ENCODE results near the gene PRICKLE3. TPM values are rescaled to one million over a fixed set of nuclear protein-coding genes. Genes with fewer than 3 reads are reported as not detected.

The PRICKLE3 gene, protein sequence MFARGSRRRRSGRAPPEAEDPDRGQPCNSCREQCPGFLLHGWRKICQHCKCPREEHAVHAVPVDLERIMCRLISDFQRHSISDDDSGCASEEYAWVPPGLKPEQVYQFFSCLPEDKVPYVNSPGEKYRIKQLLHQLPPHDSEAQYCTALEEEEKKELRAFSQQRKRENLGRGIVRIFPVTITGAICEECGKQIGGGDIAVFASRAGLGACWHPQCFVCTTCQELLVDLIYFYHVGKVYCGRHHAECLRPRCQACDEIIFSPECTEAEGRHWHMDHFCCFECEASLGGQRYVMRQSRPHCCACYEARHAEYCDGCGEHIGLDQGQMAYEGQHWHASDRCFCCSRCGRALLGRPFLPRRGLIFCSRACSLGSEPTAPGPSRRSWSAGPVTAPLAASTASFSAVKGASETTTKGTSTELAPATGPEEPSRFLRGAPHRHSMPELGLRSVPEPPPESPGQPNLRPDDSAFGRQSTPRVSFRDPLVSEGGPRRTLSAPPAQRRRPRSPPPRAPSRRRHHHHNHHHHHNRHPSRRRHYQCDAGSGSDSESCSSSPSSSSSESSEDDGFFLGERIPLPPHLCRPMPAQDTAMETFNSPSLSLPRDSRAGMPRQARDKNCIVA
- 19.9 TPM for total RNA-seq

DNA sequence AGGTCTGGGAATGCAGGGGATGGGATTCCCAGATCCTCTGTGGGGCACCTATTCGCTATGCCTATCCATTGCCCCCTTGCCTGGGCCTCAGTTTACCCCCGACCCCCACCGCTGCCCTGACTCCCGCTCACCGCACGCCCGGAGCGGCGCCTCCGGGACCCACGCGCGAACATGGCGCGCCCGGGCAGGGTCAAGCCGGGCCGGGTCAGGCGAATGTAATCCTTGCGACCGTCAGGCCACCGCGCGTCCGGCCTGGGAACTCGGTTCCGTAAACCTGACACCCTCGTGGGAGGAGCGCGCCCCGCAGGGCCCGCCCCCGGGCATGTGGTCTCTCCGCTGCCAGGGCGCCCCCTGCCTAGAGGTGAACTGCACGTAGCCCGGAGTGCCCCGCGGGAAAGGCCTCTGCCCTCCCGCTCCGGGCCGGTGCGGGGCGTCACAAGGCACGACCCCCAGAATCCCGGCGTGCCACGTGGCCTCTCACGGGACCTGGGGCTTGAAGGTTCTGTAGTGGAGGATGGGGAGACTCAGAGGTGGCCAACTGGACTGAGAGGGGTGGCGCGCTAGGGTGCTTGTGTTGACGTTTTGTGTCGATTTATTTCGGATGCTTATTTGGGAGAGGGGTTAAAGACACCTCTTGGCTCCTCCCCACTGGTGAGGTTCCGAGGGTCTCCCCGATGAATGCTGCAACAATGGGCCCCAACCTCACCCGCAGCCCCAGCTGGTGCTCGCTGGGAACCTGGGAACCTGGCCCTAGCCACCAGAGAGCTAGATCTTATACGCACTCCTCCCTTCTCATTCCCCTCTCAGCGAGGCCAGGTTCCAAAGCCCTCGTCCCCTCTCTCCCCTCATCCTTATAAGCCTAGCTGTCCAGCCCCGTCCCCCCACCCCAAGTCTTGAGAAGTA lies at the start of gene PRICKLE3:
Gene PRICKLE3, minus strand, starts transcription at position 249 of the 903 bp plus-strand sequence. Its CDS starts 76 bp downstream, at position 173.
- peak in 2 of 3 donors; percentile 75 to 78 for DNase-seq (ENCODE audit: low read depth in 2 of 3, low spot score in 2 of 3)

DNA sequence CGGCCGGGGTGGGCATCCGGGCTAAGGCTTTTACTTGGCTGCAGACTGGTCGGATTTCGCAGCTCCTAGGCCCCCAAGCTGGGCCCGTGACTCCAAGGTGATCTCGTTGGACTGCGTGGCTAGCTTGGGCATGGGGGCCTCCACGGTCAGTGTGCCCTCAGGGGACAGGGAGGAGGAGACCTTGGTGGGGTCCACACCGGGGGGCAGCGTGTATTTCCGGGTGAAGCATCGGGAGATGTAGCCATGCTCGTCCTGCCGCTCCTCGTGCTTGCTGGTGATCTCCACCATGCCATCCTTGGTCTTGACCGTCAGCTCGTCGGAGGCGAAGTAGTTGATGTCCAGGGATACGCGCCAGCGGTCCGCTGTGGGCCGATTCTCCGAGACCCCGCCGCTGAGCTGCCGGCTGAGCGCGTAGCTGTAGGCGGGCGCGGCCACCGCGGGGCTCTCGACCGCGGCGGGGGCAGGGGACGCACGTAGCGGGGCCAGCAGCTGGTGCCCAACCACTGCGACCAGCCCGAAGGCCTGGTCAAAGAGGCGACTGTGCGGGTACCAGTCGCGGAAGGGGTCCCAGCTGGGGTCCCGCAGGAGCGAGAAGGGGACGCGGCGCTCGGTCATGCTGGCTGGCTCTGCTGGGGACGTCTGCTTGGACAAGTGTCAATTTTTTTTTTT lies 47.8 kb upstream of the PRICKLE3 start:
- no peak for DNase-seq (ENCODE audit: low read depth in 2 of 3, low spot score in 2 of 3)

DNA sequence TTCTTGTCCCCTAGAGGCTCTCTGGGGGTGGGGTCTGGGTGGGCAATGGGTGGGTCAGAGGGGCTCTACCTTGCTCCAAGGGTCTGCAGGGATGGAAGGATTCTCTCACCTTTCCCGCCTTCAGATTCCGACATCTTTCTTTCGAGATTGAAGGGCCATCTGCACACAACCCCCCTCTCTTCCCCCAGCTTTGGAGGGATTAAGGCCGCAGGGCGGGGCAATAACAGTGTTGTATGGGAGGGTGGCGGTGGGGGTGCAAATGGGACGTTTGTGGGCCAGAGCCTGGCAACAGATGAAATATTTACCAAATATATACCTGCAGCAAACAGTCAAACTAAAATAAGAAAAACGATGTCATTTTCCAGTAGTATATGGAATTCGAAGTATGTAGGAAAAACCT lies 47.0 kb upstream of the PRICKLE3 start, which contains the start of gene CACNA1F:
Gene CACNA1F, minus strand, starts transcription at position 165 of the 400 bp plus-strand sequence. Its CDS starts 31 bp downstream, at position 134.
- no peak for DNase-seq (ENCODE audit: low read depth in 2 of 3, low spot score in 2 of 3)

DNA sequence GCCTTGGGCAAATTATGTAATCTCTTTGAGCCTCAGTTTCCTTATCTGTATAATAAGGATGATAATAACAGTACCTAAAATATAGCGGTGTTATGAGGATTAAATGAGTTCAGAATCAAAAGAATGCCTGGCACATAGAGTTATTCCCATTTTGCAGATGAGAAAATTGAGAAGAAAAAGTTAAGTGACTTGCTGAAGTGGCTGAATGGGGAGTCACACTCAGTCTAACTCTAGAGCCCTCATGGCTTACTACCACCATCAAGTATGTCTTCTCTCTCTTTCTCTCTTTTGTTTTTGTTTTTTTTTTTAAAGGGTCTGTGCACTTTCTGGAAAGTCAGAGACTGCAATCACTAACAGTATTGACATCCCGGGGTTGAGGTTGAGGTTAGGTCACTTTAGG lies 46.4 kb upstream of the PRICKLE3 start:
- no peak for DNase-seq (ENCODE audit: low read depth in 2 of 3, low spot score in 2 of 3)

DNA sequence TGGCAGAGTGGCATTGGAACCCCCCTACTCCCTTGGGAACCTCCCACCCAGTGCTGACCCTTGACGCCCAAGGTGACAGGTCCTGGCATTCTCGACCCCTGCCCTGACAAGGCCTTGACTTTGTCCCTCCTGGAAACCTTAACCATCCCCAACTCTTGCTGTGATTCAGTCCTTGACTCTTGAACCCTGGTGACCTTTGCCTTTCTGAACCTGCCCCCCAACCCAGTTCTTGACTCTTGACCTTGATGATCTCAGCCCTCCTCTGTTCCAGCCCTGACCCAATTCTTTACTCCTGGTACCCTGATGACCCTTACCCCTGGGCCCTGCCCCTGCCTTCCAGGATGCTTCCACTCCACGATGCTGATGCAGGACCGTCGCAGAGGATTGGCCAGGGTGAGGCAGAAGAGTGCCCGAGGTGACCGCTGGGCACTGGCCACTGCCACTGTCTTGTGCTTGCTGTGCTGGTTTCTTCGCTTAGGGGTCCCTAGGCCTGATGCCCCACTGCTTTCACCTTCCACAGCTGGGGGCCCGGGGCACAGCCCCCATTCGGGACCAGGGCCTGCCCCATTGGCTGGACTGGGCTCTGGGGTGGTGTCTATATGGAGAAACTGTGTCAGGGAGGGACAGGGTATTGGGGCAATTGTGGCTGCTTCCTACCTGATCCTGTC lies 45.3 kb upstream of the PRICKLE3 start:
- no peak for DNase-seq (ENCODE audit: low read depth in 2 of 3, low spot score in 2 of 3)

DNA sequence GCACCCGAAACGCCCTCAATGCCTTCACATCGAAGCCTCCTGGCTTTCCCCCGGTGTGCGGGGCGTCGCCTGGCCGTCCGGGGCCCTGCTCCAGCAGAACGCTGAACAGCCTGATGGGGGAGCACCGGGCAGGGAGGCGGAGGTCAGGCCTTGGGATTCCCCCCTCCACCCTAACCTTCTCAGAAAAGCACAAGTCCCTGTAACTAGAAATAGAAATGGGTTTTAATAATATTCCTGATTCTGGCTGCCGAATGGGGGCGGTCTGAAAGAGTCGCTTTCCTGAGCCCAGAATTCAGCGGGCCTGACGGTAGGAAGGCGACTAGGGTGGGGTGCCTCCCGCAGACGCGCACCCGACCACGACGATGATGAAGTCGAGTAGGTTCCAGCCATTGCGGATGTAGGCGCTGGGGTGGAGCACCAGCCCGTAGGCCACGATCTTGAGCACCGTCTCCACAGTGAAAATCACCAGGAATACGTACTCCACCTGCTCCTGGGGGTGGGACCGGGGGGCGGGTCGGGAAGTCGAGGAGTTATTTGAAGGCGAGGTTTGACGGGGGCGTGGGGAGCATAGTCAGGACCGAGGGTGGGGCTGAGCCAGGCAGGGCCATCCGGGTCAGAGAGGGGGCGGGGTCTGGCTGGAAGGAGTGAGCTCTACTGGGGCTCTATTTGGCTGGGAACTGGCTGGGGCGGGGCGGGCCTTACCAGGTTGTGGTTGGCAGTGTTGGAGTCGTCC lies 44.5 kb upstream of the PRICKLE3 start:
- peak; percentile 13 to 63 (median 55) for DNase-seq (ENCODE audit: low read depth in 2 of 3, low spot score in 2 of 3)

DNA sequence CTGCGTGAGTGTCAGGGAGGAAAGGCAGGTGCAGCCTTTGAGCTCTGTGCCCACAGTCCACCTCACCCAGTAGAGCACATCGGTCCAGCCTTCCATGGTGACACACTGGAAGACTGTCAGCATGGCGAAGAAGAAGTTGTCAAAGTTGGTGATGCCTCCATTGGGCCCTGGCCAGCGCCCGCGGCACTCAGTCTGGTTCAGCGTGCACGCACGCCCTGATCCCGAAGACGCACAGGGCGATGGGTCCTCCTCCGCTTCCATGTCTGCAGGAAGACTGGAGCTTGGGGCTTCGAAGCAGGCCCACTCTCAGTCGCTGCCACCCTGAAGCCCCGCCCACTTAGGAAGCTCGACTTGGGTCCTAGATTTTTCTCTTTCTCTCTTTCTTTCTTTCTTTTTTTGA lies 42.0 kb upstream of the PRICKLE3 start:
- no peak for DNase-seq (ENCODE audit: low read depth in 2 of 3, low spot score in 2 of 3)

DNA sequence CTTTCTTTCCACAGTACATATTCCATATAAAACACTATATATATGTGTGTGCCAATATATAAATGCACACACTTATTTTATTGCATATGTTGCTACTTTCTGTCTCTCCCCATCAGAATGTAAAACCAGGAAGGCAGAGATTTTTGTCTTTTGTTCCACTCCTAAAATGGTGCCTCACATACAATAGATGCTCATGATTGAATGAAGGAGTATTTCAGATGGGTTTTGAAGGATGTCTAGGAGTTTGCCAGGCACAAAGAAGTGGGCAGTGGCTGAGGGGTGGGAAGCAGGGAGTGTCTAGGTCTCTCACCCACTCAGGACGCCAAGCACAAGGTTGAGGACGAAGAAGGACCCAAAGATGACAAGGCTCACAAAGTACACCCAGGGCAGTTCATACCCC lies 41.6 kb upstream of the PRICKLE3 start:
- DNase-seq (ENCODE audit: low read depth in 2 of 3, low spot score in 2 of 3): no peak

DNA sequence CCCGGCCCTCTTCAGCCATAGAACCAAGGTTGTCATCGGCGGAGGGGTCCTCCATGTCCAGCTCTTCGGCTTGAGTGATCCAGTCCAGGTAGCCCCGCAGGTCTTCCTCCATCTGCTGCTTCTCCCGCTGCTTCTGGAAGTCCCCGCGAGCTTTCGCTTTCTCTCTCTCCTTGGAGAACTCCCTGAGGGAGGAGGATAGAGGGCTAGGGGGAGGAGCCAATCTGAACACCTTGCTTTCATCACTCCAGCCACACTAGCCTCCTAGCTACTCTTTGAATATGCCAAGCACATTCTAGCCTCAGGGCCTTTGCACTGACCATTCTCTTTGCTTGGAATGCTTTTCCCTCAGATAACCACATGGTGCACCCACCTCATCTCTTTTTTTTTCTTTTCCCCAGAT lies 40.8 kb upstream of the PRICKLE3 start:
- DNase-seq (ENCODE audit: low read depth in 2 of 3, low spot score in 2 of 3): no peak

DNA sequence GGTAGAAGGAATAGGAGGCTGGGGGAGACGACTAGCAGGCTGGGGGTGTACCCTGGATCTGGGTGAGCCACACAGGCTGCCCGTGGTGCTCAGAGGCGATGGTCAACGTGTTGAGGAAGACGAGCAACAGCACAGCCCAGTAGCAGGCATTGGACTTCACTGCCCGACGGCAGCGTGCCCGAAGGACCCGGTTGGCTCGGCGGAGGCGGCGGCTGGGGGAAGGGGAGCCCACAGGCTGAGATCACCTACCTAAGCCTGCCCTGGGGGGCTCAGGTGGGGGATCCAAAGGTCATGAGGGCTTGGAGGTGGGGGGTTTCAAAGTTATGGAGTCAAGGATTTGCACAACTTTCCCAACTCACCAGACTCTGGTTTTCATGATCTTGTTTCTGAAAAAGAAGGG lies 39.7 kb upstream of the PRICKLE3 start:
- no peak for DNase-seq (ENCODE audit: low read depth in 2 of 3, low spot score in 2 of 3)

DNA sequence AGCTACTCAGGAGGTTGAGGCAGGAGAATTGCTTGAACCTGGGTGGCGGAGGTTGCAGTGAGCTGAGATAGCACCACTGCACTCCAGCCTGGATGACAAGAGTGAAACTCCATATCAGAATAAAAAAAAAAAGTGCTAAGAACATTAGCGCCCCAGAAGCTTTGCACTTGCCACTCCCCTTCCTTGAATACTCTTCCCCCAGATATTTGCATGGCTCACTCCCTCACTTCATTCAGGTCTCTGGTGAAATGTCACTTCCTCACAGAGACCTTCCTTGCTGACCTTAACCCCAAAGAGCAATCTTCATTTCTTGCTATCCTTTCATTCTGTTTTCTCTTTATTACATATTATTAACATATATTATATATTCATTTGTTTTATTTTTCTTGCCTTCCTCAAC lies 35.7 kb upstream of the PRICKLE3 start:
- no peak for DNase-seq (ENCODE audit: low read depth in 2 of 3, low spot score in 2 of 3)

DNA sequence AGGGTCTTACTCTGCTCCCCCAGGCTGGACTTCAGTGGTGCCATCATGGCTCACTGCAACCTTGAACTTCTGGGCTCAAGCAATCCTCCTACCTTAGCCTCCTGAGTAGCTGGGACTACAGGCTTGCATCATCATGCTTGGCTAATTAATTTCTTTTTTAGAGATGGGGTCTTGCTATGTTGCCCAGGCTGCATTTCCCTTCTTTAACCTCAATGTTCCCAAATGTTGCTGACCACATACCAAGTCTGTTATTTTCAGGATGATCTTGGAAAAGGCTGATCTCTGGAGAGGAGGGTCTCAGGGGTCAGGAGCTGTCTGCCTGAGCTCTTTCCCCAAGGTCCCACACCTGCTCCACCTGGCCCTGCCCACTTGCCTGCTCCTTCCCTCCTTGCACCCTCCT lies 33.9 kb upstream of the PRICKLE3 start:
- DNase-seq (ENCODE audit: low read depth in 2 of 3, low spot score in 2 of 3): no peak

DNA sequence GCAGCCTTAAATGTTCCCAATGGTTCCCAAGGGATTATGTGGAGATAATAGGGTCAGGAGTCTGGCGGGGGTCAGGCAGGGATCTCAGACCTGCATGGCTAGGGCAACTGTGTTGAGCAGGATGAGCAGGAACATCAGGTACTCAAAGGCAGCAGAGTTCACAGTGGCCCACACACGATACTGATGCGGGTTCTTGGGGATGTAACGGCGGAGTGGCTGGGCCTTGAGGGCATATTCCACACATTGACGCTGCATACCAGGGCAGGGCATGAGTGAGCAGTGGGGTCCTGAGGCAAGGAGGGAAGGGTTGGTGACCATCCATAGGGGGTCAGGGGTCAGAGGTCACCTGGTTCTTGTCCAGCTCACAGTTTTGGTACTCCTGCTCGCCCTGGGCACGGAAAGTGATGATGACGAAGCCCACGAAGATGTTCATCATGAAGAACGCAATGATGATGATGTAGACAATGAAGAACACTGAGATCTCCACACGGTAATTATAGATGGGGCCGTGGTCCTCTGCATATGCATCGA lies 28.9 kb upstream of the PRICKLE3 start:
- DNase-seq (ENCODE audit: low read depth in 2 of 3, low spot score in 2 of 3): no peak

DNA sequence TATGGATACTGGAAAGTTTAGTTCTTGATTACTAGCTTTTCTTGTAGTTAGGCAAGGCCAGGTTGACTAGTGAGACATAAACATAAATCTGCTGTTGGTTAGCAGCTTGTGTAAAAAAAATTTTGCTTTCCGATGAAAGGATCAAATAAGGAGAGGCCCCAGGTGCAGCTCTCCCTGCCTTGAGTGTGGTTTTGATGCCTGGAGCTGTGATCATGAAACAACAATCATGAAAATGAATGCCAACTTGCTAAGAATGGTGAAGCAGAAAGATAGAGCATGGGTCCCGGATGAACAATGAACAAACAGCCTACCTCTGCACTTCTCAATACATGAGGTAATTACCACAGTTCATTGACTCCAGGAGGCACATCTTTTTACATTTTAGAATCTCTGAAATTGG lies 28.2 kb upstream of the PRICKLE3 start:
- DNase-seq (ENCODE audit: low read depth in 2 of 3, low spot score in 2 of 3): no peak

DNA sequence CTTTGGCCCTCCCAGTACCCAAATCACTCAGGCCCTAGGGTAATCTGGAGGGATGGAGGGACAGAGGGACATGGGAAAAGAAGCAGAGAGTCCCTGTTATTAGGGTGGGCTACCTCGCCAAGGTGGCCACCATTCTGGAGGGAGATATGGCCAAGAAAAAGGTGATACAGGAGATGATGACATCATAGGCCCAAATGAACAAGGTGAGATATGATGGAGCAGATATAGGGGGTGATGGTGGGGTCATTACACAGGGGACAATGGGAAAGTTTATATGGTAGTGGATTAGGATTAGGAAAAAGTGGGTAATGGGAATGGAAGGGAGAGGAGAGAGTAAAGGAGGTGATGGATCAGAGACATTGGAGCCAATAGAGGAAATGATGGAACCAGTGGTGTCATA lies 26.7 kb upstream of the PRICKLE3 start:
- DNase-seq (ENCODE audit: low read depth in 2 of 3, low spot score in 2 of 3): no peak

DNA sequence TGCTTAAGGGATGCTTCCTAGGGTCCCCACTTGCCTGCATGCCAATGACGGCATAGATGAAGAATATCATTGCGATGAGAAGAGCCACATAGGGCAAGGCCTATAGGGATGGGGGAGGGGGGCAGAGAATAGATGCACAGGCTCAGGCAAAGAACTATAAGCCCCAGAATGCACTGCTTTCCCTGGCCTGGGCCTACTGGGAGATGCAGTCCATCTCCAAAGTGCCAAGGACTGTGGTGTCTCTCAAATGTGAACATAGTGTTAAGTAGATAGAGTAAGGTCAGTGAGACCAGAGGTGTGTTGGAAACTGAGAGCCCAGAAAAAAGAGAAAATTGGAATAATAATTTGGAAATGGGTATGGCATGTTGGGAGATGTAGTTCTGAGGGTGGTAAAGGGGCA lies 26.0 kb upstream of the PRICKLE3 start:
- DNase-seq (ENCODE audit: low read depth in 2 of 3, low spot score in 2 of 3): no peak

DNA sequence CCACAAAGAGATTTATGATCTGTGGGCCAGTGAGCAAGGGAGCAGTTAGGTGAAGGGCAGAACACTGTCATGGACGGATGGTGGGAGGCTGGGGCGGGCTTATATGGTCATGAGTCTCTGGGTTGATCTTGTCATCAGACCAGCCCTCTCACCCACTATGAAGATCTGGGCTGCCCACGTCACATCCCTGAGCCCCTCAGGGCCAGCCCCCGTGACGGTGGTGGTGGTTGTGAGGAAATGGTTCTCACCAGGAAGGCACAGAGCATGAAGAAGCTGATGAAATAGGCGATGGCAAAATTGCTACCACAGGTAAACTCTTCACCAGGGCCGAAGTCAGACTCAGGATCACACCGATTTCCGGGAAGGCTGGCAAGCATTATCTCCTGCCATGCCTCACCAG lies 24.9 kb upstream of the PRICKLE3 start:
- no peak for DNase-seq (ENCODE audit: low read depth in 2 of 3, low spot score in 2 of 3)

DNA sequence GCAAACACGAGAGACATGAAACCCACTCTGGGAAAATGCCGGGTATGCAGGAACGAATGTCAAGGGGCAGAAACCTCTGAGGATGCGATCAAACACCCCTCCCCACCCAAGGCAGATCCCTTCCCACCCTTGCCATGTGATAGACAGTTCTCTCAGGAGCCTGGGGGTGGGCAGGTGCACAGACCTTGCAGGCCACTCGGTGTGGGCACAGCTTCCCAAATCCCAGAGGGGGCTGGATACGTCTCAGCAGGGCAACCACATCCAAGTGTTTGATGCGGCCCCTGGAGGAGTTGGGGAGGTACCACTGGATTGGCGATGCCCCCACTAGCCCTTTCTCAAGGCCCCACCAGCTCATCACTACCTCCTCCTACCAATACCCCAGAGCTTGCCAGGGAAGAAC lies 24.2 kb upstream of the PRICKLE3 start:
- DNase-seq (ENCODE audit: low read depth in 2 of 3, low spot score in 2 of 3): no peak
